NK-92 (cell line): ENCODE results near the gene SLC25A21.
"Not testable (repeated sequence)": the region's sequence is repeated elsewhere in the genome, so short reads cannot be mapped to it uniquely, and the experiment has no call there.

Source experiments
- DNase-seq: peaks from one replicate; lab custom pipeline; 2025; ENCODE audit not compliant: unreplicated experiment; lab: John Stamatoyannopoulos, UW

SLC25A21 gene

DNA sequence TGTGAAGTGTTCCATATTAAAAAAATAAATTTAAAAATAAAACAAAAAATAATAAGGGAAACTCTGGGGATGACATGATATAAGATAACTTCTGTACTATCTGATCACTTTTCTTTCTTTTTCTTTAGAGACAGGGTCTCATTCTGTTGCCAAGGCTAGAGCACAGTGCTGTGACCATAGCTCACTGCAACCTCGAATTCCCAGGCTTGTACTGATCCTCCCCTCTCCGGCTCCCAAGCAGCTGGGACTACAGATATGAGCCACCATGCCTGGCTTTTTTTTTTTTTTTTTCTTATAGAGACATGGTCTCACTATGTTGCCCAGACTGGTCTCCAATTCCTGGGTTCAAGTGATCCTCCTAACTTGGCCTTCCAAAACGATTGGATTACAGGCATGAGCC, 14.9 kb upstream of the SLC25A21 start:
- no peak for DNase-seq

DNA sequence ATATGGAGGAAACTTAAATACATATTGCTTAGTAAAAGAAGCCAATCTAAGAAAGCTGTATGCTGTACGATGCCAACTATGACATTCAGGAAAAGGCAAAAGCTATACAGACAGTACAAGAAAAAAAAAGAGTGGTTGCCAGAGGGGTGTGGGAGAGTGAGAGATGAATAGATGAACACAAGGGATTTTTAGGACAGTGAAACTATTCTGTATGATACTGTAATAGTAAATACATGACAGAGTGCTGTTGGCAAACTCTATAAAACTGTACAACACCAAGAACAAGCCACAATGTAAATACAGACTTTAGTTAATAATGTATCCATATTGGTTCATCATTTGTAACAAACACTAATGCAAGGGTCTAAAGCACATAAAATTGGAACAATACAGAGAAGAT, 14.5 kb upstream of the SLC25A21 start:
- DNase-seq = no peak

DNA sequence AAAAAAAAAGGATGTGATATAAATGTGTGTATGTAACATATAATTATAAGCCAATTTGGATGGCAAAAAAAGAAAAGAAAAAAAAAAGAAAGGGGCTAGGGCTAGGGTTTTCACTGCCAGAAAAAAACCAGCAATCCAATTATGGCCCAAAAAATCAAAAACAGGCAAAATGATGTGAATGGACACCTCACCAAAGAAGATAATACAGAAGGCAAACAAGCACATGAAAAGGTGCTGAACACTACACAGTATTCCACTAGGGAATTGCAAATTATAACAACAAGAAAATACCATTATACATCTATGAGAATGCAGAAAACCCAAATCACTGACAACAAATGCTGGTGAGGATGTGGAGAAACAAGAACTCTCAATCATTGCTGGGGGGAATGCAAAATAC, 13.3 kb upstream of the SLC25A21 start:
- no peak for DNase-seq

DNA sequence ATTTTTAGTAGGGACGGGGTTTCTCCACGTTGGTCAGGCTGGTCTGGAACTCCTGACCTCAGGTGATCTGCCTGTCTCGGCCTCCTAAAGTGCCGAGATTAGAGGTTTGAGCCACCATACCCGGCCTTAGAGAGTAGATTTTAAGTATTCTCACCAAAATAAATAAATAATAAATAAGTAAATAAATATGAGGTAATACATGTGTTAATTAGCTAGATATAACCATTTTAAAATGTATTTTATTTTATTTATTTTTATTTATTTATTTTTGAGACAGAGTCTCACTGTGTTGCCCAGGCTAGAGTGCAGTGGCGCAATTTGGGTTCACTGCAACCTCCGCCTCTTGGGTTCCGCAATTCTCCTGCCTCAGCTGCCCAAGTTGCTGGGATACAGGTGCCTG, 12.1 kb upstream of the SLC25A21 start:
- not testable (repeated sequence) for DNase-seq

DNA sequence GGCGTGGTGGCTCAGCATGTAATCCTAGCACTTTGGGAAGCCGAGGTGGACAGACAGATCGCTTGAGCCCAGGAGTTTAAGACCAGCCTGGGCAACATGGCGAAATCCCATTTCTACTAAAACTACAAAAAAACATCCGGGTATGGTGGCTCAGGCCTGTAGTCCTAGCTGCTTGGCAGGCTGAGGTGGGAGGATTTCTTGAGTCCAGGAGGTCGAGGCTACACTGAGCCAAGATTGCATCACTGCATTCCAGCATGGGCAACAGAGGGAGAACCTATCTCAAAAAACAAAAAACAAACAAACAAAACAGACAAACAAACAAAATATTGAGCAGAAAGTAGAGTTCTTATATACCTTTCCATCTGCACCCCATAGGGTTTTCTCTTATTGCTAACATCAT, 9.0 kb upstream of the SLC25A21 start:
- DNase-seq = no peak

DNA sequence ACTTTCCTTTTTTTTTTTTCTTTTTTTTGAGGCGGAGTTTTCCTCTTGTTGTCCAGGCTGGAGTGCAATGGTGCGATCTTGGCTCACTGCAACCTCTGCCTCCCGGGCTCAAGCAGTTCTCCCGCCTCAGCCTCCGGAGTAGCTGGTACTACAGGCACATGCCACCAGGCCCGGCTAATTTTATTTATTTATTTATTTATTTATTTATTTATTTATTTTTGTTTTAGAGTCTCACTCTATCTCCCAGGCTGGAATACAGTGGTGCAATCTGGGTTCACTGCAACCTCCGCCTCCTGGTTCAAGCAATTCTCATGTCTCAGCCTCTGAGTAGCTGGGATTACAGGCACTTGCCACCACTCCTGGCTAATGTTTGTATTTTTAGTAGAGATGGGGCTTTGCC, 8.5 kb upstream of the SLC25A21 start:
- not testable (repeated sequence) for DNase-seq

DNA sequence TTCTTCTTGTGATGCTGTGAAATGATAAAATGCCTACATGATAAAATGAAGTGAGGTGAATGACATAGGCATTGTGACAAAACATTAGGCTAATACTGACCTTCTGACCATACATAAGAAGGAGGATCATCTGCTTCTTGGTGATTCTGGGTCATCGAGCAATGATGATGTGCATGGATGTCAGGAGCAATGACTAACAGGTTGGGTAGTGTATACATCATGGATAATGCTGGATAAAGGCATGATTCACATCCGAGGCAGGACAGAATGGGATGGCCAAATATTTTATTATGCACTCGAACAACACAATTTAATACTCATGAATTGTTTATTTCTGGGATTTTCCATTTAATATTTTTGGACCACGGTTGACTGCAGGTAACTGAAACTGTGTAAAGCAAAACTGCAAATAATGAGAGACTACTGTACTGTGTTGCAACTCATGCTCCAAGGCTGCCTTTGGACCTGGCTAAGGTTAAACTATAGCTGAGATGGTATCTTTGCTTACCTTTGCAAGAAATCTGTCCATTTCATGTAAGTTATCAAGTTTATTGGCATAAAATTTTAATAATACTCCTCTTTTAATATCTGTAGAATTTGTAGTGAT, 7.6 kb upstream of the SLC25A21 start:
- no peak for DNase-seq

DNA sequence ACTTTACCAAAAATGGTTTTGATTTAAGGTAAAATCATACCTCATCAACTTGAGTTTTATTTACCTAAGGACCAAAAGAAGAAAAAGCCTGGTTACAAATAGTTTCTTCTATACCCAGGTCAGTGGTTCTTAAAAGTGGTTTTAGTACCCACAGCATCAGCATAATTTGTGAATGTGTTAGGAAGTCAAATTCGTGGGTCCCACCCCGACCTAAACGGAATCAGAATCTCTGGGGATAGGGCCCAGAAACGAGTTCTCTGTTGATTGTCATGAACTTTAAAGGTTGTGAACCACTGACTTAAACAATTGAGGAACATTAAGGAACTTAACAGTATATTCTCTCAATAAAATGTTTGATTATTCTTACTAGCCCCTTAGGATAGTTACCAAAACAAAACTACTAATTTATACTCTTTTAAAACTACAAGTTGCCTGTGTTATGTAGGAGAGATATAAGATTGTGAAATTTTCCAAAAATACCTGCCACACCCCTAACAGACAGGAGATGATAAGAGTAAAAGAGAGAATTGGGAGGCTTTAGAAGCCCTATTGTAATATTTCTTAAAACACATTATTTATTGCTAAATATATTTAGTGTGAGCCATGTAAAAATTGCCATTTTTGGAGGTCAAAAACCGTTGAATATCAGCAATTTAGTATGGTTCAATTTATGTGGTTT, 669 bp upstream of the SLC25A21 start:
- no peak for DNase-seq

DNA sequence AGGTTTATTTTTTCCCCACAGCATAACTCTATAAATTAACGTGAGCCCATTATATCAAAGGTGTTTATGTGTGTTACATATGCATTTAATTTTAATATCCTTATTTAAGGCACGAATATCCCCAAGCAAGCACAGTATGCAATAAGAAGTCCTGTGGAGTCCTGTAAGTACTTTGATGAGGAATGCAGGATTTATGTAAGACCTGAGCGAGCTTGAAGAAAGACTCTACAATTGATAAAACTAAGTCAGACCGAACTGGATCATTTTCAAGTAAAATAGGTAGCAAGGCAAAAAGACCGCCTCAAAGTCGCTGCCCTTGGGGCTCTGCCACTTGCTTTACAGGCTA, 755 bp downstream of the SLC25A21 start:
- no peak for DNase-seq

DNA sequence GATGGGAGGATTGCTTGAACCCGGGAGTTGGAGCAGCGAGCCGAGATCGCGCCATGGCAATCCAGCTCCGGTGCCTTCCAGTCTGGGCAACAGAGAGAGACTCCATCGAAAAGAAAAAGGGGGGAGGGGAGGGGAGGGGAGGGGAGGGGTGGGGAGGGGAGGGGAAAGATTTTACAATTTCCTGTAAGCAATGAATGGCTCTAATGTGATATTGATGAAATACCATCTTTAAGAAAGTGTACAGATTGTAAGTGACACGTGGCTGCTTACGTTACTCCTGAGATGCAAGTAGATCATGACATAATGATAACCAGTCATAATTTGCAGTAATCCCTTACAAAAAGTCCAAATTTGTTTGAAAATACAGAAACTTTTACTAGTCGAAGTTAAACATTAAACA, 1.4 kb downstream of the SLC25A21 start:
- DNase-seq = no peak

DNA sequence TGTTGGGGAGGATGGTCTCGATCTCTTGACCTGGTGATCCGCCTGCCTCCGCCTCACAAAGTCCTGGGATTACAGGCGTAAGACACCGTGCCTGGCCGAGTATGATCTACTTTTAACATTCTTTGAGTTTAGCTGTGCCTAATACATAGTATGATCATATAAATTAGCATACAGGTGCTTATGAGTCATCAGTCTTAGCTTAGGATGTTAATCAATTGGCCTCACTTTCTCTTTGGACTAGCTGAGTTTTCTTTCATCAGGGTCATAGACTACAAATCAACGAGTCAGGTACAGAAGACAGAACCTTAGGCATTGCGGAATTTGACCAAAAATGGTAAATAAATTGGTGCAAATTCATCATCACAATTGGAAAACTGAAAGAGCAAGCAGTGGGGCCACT, 2.2 kb downstream of the SLC25A21 start:
- no peak for DNase-seq

DNA sequence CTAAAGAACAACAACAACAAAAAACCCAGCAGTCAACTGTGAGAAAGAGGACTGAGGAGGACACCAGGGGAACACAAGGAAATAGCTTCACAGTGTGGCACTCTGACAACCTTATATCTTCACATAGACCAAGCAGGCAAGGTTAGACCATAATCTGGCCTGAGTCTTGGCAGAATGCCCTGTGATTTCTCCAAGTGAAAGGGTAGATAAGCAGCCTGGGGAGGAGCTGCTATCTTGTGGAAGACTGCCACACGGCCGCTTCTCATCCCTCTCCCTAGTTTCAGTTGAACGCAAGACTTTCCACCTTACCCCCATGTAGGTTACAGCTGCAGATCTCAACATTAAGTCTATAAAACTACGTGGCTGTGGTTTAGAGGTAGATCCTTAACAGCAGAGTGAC, 3.7 kb downstream of the SLC25A21 start:
- no peak for DNase-seq

DNA sequence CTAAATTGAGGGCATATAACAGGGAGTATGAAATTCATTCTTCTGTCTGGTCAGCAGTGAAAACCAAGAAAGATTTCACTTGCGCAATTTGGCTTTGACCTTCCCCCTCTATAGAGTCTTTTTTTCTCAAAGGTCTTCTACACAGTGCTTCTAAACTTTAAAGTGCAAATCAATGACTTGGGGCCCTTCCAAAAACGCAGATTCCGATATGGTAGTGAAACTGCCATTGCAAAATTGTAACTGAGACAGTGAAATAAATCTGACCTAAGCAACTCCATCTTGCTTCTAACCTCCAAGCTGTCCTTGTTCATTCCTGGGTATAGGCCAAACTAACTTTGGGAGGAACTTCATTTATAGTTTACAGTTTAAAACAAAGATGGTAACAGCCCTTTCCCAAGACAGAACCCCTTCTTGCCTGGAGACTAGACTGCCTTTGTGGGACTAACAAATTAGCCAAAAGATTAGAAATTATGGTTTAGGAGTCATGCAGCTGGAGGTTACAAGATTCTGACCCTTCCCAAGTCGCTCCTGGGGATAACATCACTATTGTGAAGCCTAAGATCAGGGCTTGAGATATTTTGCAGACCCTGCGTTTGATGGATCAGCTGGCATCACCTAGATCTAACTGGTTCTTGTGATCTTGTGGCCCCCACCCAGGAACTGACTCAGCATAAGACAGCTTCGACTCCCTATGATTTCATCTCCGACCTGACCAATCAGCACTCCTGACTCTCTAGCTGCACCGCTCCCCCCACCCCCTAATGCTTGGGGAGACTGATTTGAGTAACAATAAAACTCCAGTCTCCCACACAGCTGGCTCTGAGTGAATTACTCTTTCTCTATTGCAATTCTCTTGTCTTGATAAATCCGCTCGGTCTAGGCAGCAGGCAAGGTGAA, 5.0 kb downstream of the SLC25A21 start:
- no peak for DNase-seq

DNA sequence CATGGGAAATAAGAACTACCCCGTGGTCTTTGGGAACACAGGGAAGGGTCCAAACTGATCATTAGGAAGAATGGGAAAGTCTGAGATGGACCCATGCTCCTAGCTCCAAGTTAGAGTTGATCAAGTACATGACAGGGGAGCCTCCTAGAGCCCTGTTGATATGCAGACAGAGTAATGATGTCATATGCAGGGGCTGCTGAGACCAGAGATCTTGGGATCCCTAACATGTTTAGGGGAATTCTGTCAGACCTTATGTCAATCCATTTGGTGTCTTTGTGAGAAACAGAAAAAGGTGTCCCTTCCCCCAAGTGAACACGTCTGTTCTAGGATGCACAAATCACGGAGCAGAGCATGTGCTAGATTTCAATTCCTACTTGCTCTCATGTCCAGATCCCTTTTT, 6.6 kb downstream of the SLC25A21 start:
- no peak for DNase-seq

DNA sequence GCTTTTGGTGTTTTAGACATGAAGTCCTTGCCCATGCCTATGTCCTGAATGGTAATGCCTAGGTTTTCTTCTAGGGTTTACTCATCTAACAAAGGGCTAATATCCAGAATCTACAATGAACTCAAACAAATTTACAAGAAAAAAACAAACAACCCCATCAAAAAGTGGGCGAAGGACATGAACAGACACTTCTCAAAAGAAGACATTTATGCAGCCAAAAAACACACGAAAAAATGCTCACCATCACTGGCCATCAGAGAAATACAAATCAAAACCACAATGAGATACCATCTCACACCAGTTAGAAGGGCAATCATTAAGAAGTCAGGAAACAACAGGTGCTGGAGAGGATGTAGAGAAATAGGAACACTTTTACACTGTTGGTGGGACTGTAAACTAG, 10.1 kb downstream of the SLC25A21 start:
- not testable (repeated sequence) for DNase-seq

DNA sequence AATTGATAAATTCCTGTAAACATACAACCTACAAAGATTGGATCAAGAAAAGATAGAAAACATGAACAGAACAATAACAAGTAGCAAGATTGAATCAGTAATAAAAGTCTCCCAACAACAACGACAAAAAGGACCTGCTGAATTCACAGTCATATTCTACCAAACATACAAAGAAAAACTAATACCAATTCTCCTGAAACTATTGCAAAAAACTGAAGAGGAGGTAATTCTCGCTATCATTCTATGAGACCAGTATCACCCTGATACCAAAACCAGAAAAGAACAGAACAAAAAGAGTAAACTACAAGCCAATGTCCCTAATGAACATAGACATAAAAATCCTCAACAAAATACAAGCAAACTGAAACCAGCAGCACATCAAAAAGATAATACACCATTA, 14.4 kb downstream of the SLC25A21 start:
- DNase-seq = no peak

DNA sequence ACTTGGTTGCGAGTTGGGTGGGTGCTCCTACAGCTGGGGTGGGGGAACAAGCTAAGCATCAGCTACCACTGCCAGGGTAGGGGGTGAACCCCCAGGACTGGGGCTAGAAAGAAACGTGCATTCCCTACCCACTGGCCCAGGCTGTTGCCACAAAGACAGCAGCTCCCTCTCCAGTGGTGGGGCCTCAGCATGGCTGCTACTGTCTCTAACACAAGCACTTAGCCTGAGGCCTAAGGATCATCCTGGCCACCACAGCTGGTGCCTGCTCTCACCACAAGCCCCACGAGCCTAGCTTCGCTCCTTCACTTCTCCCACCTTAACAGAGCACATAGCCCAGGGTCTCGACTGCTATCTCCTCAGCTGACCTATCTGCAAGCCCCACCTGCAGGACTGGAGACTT, 18.9 kb downstream of the SLC25A21 start:
- DNase-seq = no peak

DNA sequence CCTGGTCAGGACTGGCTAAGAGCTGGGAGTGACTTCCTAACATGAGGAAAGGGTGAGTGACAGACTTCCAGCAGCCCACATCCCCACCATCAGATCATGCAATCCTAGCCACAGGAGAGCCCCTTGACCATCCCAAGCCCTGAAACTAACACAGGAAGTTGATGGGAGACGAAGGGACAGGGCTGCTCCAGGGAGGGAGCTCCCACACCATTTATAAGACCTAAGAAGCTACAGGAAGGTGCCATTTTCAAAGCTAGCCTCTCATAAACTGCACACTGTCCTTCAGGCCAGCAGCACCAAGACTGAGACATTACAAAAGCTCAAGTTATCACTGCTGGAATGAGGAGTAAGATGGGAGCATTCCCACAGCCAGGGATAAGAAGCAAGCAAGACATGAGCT, 19.4 kb downstream of the SLC25A21 start:
- DNase-seq = no peak

DNA sequence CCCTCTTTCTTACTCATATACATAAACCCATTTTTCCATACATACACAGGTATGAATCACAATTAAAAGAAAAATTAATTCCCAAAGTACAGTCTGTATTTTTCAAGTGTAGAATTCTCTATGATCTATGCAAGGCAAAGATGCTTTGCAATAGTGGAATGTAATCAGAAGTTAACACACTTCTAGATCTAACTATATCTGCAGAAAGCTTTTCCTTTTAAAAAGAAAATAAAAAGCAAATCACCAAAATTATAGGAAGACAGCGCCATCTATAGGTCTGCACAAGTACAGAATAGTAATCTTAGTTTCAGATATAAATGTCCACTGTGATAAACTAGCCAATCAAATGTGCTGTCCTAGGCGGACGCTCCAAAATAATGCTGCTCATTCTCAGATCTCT, 22.0 kb downstream of the SLC25A21 start:
- DNase-seq = no peak

DNA sequence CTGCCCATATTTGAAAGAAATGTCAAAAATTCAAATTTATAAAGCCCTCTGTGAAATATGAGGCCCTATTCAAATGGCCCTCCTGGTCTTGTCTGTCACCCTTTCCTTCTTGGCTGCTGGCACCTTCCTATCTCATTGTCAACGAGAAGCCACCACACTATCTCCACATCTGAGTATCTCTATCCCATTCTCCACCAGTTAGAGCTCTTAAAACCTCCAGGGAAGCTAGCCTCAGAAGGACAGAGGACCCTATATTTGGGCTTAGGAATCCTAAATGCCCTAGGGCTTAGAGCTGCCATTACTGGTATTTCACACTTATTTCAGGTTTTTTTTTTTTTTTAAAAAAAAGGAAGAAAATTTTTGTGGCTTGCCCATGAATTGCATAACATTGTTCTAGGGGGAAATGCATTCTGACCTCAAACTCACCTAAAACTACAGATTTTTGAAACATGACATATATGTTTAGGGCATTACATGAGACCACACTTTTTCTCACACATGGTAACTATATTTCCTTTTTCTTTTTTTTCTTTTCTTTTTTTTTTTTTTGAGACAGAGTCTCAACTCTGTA, 25.0 kb downstream of the SLC25A21 start:
- no peak for DNase-seq

DNA sequence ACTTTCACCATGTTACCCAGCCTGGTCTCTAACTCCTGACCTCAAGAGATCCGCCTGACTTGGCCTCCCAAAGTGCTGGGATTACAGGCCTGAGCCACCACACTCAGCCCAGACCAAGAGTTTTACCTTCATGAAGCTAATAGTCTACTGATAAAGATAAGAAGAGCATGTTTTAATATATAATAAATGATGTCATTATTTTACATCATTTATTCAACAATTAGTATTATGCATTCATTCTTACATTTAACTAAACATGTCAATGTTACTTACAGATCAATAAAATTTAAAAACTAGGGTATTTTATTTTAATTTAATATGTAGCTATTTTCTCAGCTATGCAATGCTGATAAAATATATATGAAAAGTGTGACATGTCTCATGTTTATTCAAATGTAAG, 26.0 kb downstream of the SLC25A21 start:
- not testable (repeated sequence) for DNase-seq

DNA sequence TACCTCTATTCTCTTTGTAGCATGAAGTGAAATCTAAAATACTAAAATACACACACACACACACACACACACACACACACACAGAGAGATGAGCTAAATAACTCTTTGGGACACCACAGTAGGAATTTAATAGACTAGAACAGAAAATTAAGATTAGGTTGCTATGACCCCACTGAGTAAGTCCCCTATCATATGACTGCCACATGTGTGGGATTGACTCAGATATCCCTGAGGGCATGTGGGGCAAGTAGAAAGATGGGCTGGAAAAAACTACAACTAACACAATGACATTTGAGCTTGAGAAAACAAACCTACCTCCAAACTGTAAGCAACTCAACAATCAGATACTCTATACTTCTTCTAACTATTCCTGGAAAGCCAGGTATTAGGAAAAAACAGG, 27.0 kb downstream of the SLC25A21 start:
- DNase-seq = no peak
